Measurements from ENCODE around the gene PCDHGA11. TPM values are rescaled to one million over a fixed set of nuclear protein-coding genes. Genes with fewer than 3 reads are reported as not detected.

The PCDHGA11 gene
- total and polyA plus RNA-seq, 10 of the 15 experiments (the other 5 are each of a cell fraction or from before 2014, with no cell fraction given): 0.21 to 3.4 (median 2.2) TPM

- ATAC-seq: no peak
- Histone ChIP-seq H3K9ac (ENCODE audit: control insufficient read depth, insufficient read depth, low read length) (no peak overlapping the region), H3K27me3 (replicated peaks in 1 of 2; ENCODE audit: control insufficient read depth in 2 of 2, insufficient read depth in 2 of 2, low read length in 1 of 2) (no peaks in the 10 kb centered on the region; a peak in 1 of 4 replicates), H3K4me1 (ENCODE audit: control insufficient read depth, insufficient read depth, low read length) (peaks cover 4% of the 10 kb centered on the region; the same call in 1 of the 2 replicates), H3K9me3 (replicated peaks; ENCODE audit: control insufficient read depth, insufficient read depth, low read length) (peaks cover 20% of the 10 kb centered on the region; the same call in 2 of the 3 replicates), H3K36me3 (ENCODE audit: control insufficient read depth in 2 of 2, insufficient read depth in 2 of 2, low read length in 1 of 2) (no peaks in the 10 kb centered on the region), H2AFZ (ENCODE audit: control insufficient read depth, low read depth, low read length) (no peak overlapping the region), H3K79me2 (ENCODE audit: control insufficient read depth, insufficient read depth, low read length) (no peaks in the 10 kb centered on the region), H4K20me1 (ENCODE audit: control insufficient read depth, insufficient read depth) (no peaks in the 10 kb centered on the region), H3K27ac (ENCODE audit: control insufficient read depth, insufficient read depth) (no peak overlapping the region), H3K4me2 (ENCODE audit: control insufficient read depth, insufficient read depth) (no peak overlapping the region), H3K4me3 (no peak overlapping the region)
- intact Hi-C loops (cut with micrococcal nuclease; ENCODE audit: unreplicated experiment): no loop called here
- SMC1A ChIA-PET (ENCODE audit: uncharacterized antibody, unreplicated experiment): interaction anchor here (2.7 kb wide), 1 partner anchor 100 kb away, joined by 22 read pairs; no protein-coding TSS in a partner anchor
- RAD21 ChIA-PET (ENCODE audit: unreplicated experiment): no interaction called here
- in situ Hi-C loops (cut with MboI): no loop called here
- POLR2A ChIA-PET: no interaction called here
- CTCF ChIA-PET: interaction anchor here (0.9 to 10.9 kb wide), 6 partner anchors 53 to 141 kb away, joined by 3 to 245 read pairs (median 22); partner anchors contain the start of gene PCDHGC3
- TF ChIP-seq BHLHE40 (IDR thresholded peaks at IDR 0.05; ENCODE audit: borderline replicate concordance in 1 of 2, low read depth in 2 of 2, low read length in 1 of 2) (no peak), POLR2AphosphoS5 (IDR thresholded peaks at IDR 0.05; ENCODE audit: low read length) (no peak), TCF12 (IDR thresholded peaks at IDR 0.05; ENCODE audit: low read depth, low read length) (no peak), YBX1 (IDR thresholded peaks at IDR 0.05) (no peak), MTA2 (IDR thresholded peaks at IDR 0.05; ENCODE audit: low read depth) (no peak), ESRRA (IDR thresholded peaks at IDR 0.05; ENCODE audit: low read length) (no peak)
- DNase-seq (ENCODE audit: low read depth, low spot score): no peak
- no TSS peak for BruUV-seq (replicated peaks)
- 87% methylated on average over 40 of the region's 42 CpGs for WGBS (ENCODE audit: insufficient coverage, insufficient replicate concordance, low lambda C conversion rate, missing lambda C conversion rate)
- no peak for FAIRE-seq
Measured at GRCh38 chr5:141422742-141423291, 2.0 kb downstream of the PCDHGA11 start.

- Histone ChIP-seq H3K27me3 (replicated peaks in 1 of 2; ENCODE audit: control insufficient read depth in 2 of 2, insufficient read depth in 2 of 2, low read length in 1 of 2) (no peaks in the 10 kb centered on the region; a peak in 1 of 4 replicates), H3K4me1 (ENCODE audit: control insufficient read depth, insufficient read depth, low read length) (no peaks in the 10 kb centered on the region; the same call in 1 of the 2 replicates), H3K9me3 (replicated peaks; ENCODE audit: control insufficient read depth, insufficient read depth, low read length) (peaks cover 23% of the 10 kb centered on the region; the same call in 2 of the 3 replicates), H3K4me3 (no peak overlapping the region), H4K20me1 (ENCODE audit: control insufficient read depth, insufficient read depth) (no peaks in the 10 kb centered on the region), H3K79me2 (ENCODE audit: control insufficient read depth, insufficient read depth, low read length) (no peaks in the 10 kb centered on the region), H3K36me3 (ENCODE audit: control insufficient read depth in 2 of 2, insufficient read depth in 2 of 2, low read length in 1 of 2) (no peaks in the 10 kb centered on the region), H2AFZ (ENCODE audit: control insufficient read depth, low read depth, low read length) (no peak overlapping the region), H3K4me2 (ENCODE audit: control insufficient read depth, insufficient read depth) (no peak overlapping the region), H3K27ac (ENCODE audit: control insufficient read depth, insufficient read depth) (no peak overlapping the region), H3K9ac (ENCODE audit: control insufficient read depth, insufficient read depth, low read length) (no peak overlapping the region)
- SMC1A ChIA-PET (ENCODE audit: uncharacterized antibody, unreplicated experiment): interaction anchor here (0.7 to 1.5 kb wide), 4 partner anchors 10 to 183 kb away, joined by 3 to 4 read pairs (median 3); partner anchors contain the start of genes PCDHB15 and PCDHGB7
- in situ Hi-C loops (cut with MboI): no loop called here
- no peak for ATAC-seq
- CTCF ChIA-PET: interaction anchor here (1.1 to 4.2 kb wide), 5 partner anchors 15 to 136 kb away, joined by 3 to 61 read pairs (median 3); partner anchors contain the start of genes PCDHGA10 and PCDHGC3
- no TSS peak for BruUV-seq (replicated peaks)
- intact Hi-C loops (cut with micrococcal nuclease; ENCODE audit: unreplicated experiment): no loop called here
- RAD21 ChIA-PET (ENCODE audit: unreplicated experiment): no interaction called here
- no peak for FAIRE-seq
- POLR2A ChIA-PET: no interaction called here
- no peak for DNase-seq (ENCODE audit: low read depth, low spot score)
- WGBS (ENCODE audit: insufficient coverage, insufficient replicate concordance, low lambda C conversion rate, missing lambda C conversion rate): 97% methylated on average over 52 of the region's 53 CpGs
- TF ChIP-seq RAD21 (IDR thresholded peaks at IDR 0.05; ENCODE audit: insufficient read depth, low read depth, low read length): no peak
- no peak for TF ChIP-seq ZNF384 (IDR thresholded peaks at IDR 0.05; ENCODE audit: borderline replicate concordance, low read depth, low read length)
- no peak for TF ChIP-seq SMAD1 (IDR thresholded peaks at IDR 0.05; ENCODE audit: low read depth, partially characterized antibody)
- TF ChIP-seq ZNF207 (IDR thresholded peaks at IDR 0.05; ENCODE audit: borderline replicate concordance): no peak
- TF ChIP-seq GATAD2B (conservative IDR thresholded peaks at IDR 0.05; ENCODE audit: low read depth): no peak
- no peak for TF ChIP-seq ASH2L (IDR thresholded peaks at IDR 0.05; ENCODE audit: borderline replicate concordance, low read depth)
- no peak for TF ChIP-seq CEBPZ (IDR thresholded peaks at IDR 0.05; ENCODE audit: low read depth, low read length)
- TF ChIP-seq POLR2AphosphoS5 (IDR thresholded peaks at IDR 0.05; ENCODE audit: low read length): no peak
Measured at GRCh38 chr5:141427783-141428426, 7.1 kb downstream of the PCDHGA11 start.
